GM19025 (cell line): ENCODE results near the gene DST.

ENCODE experiments used
- ATAC-seq: cut with Tn5 transposase; IDR thresholded peaks from one replicate; pipeline ENCODE4 v1.9.1; 2021; ENCODE audit warnings: mild to moderate bottlenecking, low read depth, moderate library complexity; ENCODE audit not compliant: unreplicated experiment

Gene DST

GRCh38 chr6:56491606-56492328 is 150.9 kb downstream of the DST start:
- no peak for ATAC-seq

GRCh38 chr6:56490993-56491392 is 151.7 kb downstream of the DST start:
- ATAC-seq = no peak

GRCh38 chr6:56489559-56489958 is 153.1 kb downstream of the DST start:
- no peak for ATAC-seq

- no peak for ATAC-seq
Observed at GRCh38 chr6:56488281-56488680, 154.4 kb downstream of the DST start.

- no peak for ATAC-seq
Observed at GRCh38 chr6:56486681-56487080, 156.0 kb downstream of the DST start.

- no peak for ATAC-seq
Observed at GRCh38 chr6:56484669-56485068, 158.0 kb downstream of the DST start.

- no peak for ATAC-seq
Observed at GRCh38 chr6:56483929-56484328, 158.8 kb downstream of the DST start.

- ATAC-seq = no peak
Observed at GRCh38 chr6:56482525-56482924, 160.2 kb downstream of the DST start.

- no peak for ATAC-seq
Observed at GRCh38 chr6:56481957-56482356, 160.7 kb downstream of the DST start.

- no peak for ATAC-seq
Observed at GRCh38 chr6:56480654-56481337, 161.9 kb downstream of the DST start.

- ATAC-seq = no peak
Observed at GRCh38 chr6:56480246-56480645, 162.4 kb downstream of the DST start.

GRCh38 chr6:56479381-56479780 is 163.3 kb downstream of the DST start:
- no peak for ATAC-seq

GRCh38 chr6:56478202-56478601 is 164.5 kb downstream of the DST start:
- no peak for ATAC-seq

GRCh38 chr6:56477241-56477640 is 165.4 kb downstream of the DST start:
- no peak for ATAC-seq

- no peak for ATAC-seq
Observed at GRCh38 chr6:56475736-56476457, 166.8 kb downstream of the DST start.

- ATAC-seq = no peak
Observed at GRCh38 chr6:56474532-56474931, 168.2 kb downstream of the DST start.

GRCh38 chr6:56463443-56463842 is 179.2 kb downstream of the DST start:
- ATAC-seq = no peak

- no peak for ATAC-seq
Observed at GRCh38 chr6:56459030-56459805, 183.5 kb downstream of the DST start.

- ATAC-seq = no peak
Observed at GRCh38 chr6:56458324-56458884, 184.3 kb downstream of the DST start.

- no peak for ATAC-seq
Observed at GRCh38 chr6:56456785-56457184, 185.9 kb downstream of the DST start.
